B cell (primary cell): ENCODE results near the gene ILK. TPM values are rescaled to one million over a fixed set of nuclear protein-coding genes. Genes with fewer than 3 reads are reported as not detected.

ENCODE experiments used
- ATAC-seq: fragments of 200-7000 bp; cut with Tn5 transposase; one replicate; pipeline ENCODE4 v1.10.0; 2021; ENCODE audit warnings: low read depth, mild to moderate bottlenecking, moderate number of reproducible peaks, moderate library complexity
- CTCF ChIA-PET: fragments of 350-600 bp; sonication (Branson Sonifier 250); formaldehyde crosslinking; loops from one replicate; lab custom pipeline; 2021; ENCODE audit warnings: antibody characterized with exemption, inconsistent platforms; lab: Charles Lee
- POLR2A ChIA-PET: fragments of 350-600 bp; sonication (Branson Sonifier 250); formaldehyde crosslinking; loops from one replicate; lab custom pipeline; 2021; ENCODE audit warnings: antibody characterized with exemption; lab: Charles Lee
- DNase-seq: peaks from one replicate; pipeline ENCODE4 v3.0.0; 2013
- H2AFZ ChIP-seq: 2 replicates; pipeline ENCODE4 v1.6.1; 2012; ENCODE audit warnings: mild to moderate bottlenecking, low read depth, low read length; ENCODE audit not compliant: insufficient read depth, poor library complexity, severe bottlenecking
- H3K27ac ChIP-seq, 2 donors: 1 replicate in 1 of 2; 2 replicates in 1 of 2; pipeline ENCODE4 v1.5.1; 2012 to 2013; ENCODE audit warnings: low read length in 2 of 2, mild to moderate bottlenecking in 2 of 2, moderate library complexity in 1 of 2
- H3K27me3 ChIP-seq, 4 experiments: fragments of 200-600 bp in 1 of 4; sonication (generic) in 1 of 4; replicated peaks in 1 of 4; 1 replicate in 2 of 4; 2 replicates in 2 of 4; pipeline versions ENCODE4 v1.6.1 to v1.7.0; 2013 to 2016; ENCODE audit warnings: low read length in 3 of 4, mild to moderate bottlenecking in 2 of 4, mixed read lengths in 1 of 4, moderate library complexity in 1 of 4; ENCODE audit not compliant: insufficient read depth in 4 of 4, control insufficient read depth in 3 of 4; ENCODE audit errors: control extremely low read depth in 1 of 4
- H3K36me3 ChIP-seq, 2 experiments: replicated peaks in 1 of 2; 1 replicate in 1 of 2; 2 replicates in 1 of 2; pipeline versions ENCODE4 v1.6.1 to v1.7.1; 2013; ENCODE audit warnings: low read length in 1 of 2; ENCODE audit not compliant: insufficient read depth in 2 of 2, control insufficient read depth in 1 of 2; ENCODE audit errors: control extremely low read depth in 1 of 2, extremely low read depth in 1 of 2
- H3K4me1 ChIP-seq, 2 donors: fragments of 200-600 bp in 1 of 2; sonication (generic) in 1 of 2; 1 replicate in 1 of 2; 2 replicates in 1 of 2; pipeline versions ENCODE4 v1.5.1 to v1.6.1; 2013 to 2017; ENCODE audit warnings: low read length in 2 of 2; ENCODE audit not compliant: control insufficient read depth in 2 of 2, insufficient read depth in 2 of 2
- H3K4me2 ChIP-seq: replicated peaks from 2 replicates; pipeline ENCODE3; 2012; ENCODE audit warnings: mild to moderate bottlenecking, low read depth, low read length; ENCODE audit not compliant: poor library complexity, severe bottlenecking
- H3K4me3 ChIP-seq, 5 experiments: fragments of 200-600 bp in 1 of 5; sonication (generic) in 1 of 5; 1 replicate in 3 of 5; 2 replicates in 2 of 5; pipeline versions ENCODE4 v1.5.1 to v1.7.0; 2011 to 2016; ENCODE audit warnings: low read length in 4 of 5, mild to moderate bottlenecking in 4 of 5, low read depth in 2 of 5, control low read depth in 1 of 5, moderate library complexity in 1 of 5; ENCODE audit not compliant: insufficient read depth in 1 of 5; ENCODE audit errors: control extremely low read depth in 1 of 5, extremely low read depth in 1 of 5
- H3K79me2 ChIP-seq: fragments of 200-600 bp; sonication (generic); one replicate; pipeline ENCODE4 v1.6.0; 2016; ENCODE audit warnings: low read length; ENCODE audit not compliant: control insufficient read depth, insufficient read depth
- H3K9ac ChIP-seq: fragments of 200-600 bp; sonication (generic); 2 replicates; pipeline ENCODE4 v1.6.1; 2017; ENCODE audit warnings: mild to moderate bottlenecking, low read length, moderate library complexity
- H3K9me3 ChIP-seq, 3 donors: one replicate each; pipeline versions ENCODE4 v1.6.1 to v1.7.1; 2013; ENCODE audit warnings: low read length in 2 of 3; ENCODE audit not compliant: control insufficient read depth in 2 of 3, insufficient read depth in 1 of 3; ENCODE audit errors: control extremely low read depth in 1 of 3
- H4K20me1 ChIP-seq: 2 replicates; pipeline ENCODE4 v1.6.0; 2012; ENCODE audit warnings: mild to moderate bottlenecking, low read length; ENCODE audit not compliant: insufficient read depth, control insufficient read depth, poor library complexity, severe bottlenecking
- H3K27ac Mint-ChIP-seq: one replicate; pipeline ENCODE4 v1.8.0; 2021; ENCODE audit warnings: mixed read lengths
- H3K27me3 Mint-ChIP-seq: one replicate; pipeline ENCODE4 v1.8.0; 2021; ENCODE audit warnings: mixed read lengths
- H3K4me1 Mint-ChIP-seq: one replicate; pipeline ENCODE4 v1.8.0; 2021; ENCODE audit warnings: mixed read lengths
- H3K4me3 Mint-ChIP-seq: one replicate; pipeline ENCODE4 v1.8.0; 2021; ENCODE audit warnings: mixed read lengths
- H3K9me3 Mint-ChIP-seq: one replicate; pipeline ENCODE4 v1.8.0; 2022; ENCODE audit warnings: mixed read lengths; ENCODE audit not compliant: insufficient read depth
- CTCF ChIP-seq: fragments of 200-600 bp; IDR thresholded peaks from one replicate; pipeline ENCODE4 v1.8.0; 2022; ENCODE audit warnings: antibody characterized with exemption, mild to moderate bottlenecking
- EZH2 ChIP-seq: IDR thresholded peaks from 2 replicates; pipeline ENCODE4 v1.6.1; 2012; ENCODE audit warnings: borderline replicate concordance, low read depth, mild to moderate bottlenecking, moderate library complexity, low read length; ENCODE audit not compliant: insufficient read depth, poor library complexity, severe bottlenecking
- WGBS: methylation state at CpG from one replicate; pipeline ENCODE4 v1.1.5; 2013; ENCODE audit warnings: missing lambda C conversion rate; ENCODE audit not compliant: insufficient coverage; 5-methylcytosine and 5-hydroxymethylcytosine counted together
- intact Hi-C: fragments of 100-400 bp; cut with micrococcal nuclease; formaldehyde crosslinking; loops from one replicate; pipeline ENCODE4 v1.10.0; 2022
- polyA plus RNA-seq: library from polyadenylated mRNA; depleted of rRNA; stranded (reverse); fragments of >200 nt; gene quantifications from 2 replicates; pipeline ENCODE4 v1.2.3, GENCODE V29; 2012
- total RNA-seq, 2 donors: library from RNA; stranded (reverse); fragments of 120-200 nt in 1 of 2; gene quantifications; 1 replicate in 1 of 2; 2 replicates in 1 of 2; pipeline versions ENCODE4 v1.2.3 to v1.2.4, GENCODE V29; 2013 to 2022

ILK gene
- total and polyA plus RNA-seq, 2 donors (not counting 1 experiment from before 2014, with no cell fraction given) = 88.5 to 131 TPM

GRCh38 chr11:6652182-6652581 lies 48.6 kb downstream of the ILK start:
- peaks cover 0 to 19% (median 12%) of the 10 kb centered on the region in 4 experiments for H3K27me3 ChIP-seq
- Mint-ChIP-seq H3K27ac (no peak overlapping the region), H3K9me3 (no peaks in the 10 kb centered on the region), H3K4me3 (no peak overlapping the region), H3K4me1 (peaks cover 9% of the 10 kb centered on the region), H3K27me3 (peaks cover 12% of the 10 kb centered on the region)
- POLR2A ChIA-PET = no interaction called here
- CTCF ChIA-PET = interaction anchor here (1.3 to 2.8 kb wide), 3 partner anchors 13 to 121 kb away, joined by 3 to 9 read pairs (median 5); partner anchors contain the start of gene ILK
- H3K27ac ChIP-seq = no peak overlapping the region
- no peaks in the 10 kb centered on the region for H3K36me3 ChIP-seq
- no peaks in the 10 kb centered on the region for H4K20me1 ChIP-seq
- peaks cover 24 to 28% of the 10 kb centered on the region in 2 donors for H3K4me1 ChIP-seq
- no peaks in the 10 kb centered on the region for H3K79me2 ChIP-seq
- 79% methylated on average over 2 of the region's 3 CpGs for WGBS
- H3K4me2 ChIP-seq = no peak overlapping the region
- H2AFZ ChIP-seq = no peak overlapping the region
- no peak for ATAC-seq
- H3K9ac ChIP-seq = no peak overlapping the region
- no peak overlapping the region for H3K4me3 ChIP-seq
- intact Hi-C loops = no loop called here
- H3K9me3 ChIP-seq = no peaks in the 10 kb centered on the region
- DNase-seq = no peak
- TF ChIP-seq EZH2 = no peak
- TF ChIP-seq CTCF = no peak

- ChIA-PET POLR2A (no interaction called here), CTCF (interaction anchor here (1.3 to 2.8 kb wide), 2 partner anchors 13 to 122 kb away, joined by 3 to 9 read pairs; no protein-coding TSS in a partner anchor)
- Histone ChIP-seq H3K27me3 (peaks cover 0 to 19% (median 12%) of the 10 kb centered on the region in 4 experiments), H3K9me3 (no peaks in the 10 kb centered on the region), H2AFZ (no peak overlapping the region), H3K27ac (no peak overlapping the region), H4K20me1 (no peaks in the 10 kb centered on the region), H3K9ac (no peak overlapping the region), H3K4me3 (no peak overlapping the region), H3K4me1 (peaks cover 15 to 19% of the 10 kb centered on the region in 2 donors), H3K79me2 (no peaks in the 10 kb centered on the region), H3K36me3 (no peaks in the 10 kb centered on the region), H3K4me2 (no peak overlapping the region)
- Mint-ChIP-seq H3K4me3 (no peak overlapping the region), H3K27ac (no peak overlapping the region), H3K4me1 (peaks cover 9% of the 10 kb centered on the region), H3K9me3 (no peaks in the 10 kb centered on the region), H3K27me3 (peaks cover 13% of the 10 kb centered on the region)
- no peak for TF ChIP-seq CTCF
- ATAC-seq (no peak), DNase-seq (no peak)
- WGBS = 80% methylated on average over 1 of the region's 1 CpG
- intact Hi-C loops = no loop called here
Observed at GRCh38 chr11:6653097-6653496, 49.5 kb downstream of the ILK start.
